ENCODE data around the gene SIK2. TPM values are rescaled to one million over a fixed set of nuclear protein-coding genes. Genes with fewer than 3 reads are reported as not detected.

SIK2 gene
- total and polyA plus RNA-seq, 4 donors: 18.1 to 26.6 (median 19.7) TPM

DNA sequence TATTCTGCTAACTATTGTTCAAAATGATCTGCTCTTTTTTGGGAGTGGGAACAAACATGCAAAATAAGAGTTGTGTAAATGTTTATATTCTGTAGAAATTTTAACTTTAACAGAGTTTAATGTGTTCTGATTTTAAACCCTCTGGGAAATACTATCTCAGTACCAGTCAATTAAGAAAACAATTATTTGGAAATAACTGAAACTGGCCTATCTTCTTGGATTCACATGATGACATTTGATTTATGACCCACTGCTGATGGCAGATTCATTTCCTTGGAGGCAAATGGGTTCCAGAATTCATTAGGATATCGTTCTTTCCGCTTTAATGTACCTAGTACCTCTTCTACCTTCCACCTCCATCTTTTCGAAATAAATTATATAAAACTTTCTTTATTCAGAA is 5.5 kb downstream of the SIK2 start:
- Histone ChIP-seq H3K4me3 (ENCODE audit: low read depth, low read length) (no peak overlapping the region), H3K4me1 (ENCODE audit: control insufficient read depth, insufficient read depth, low read length) (peaks cover 4% of the 10 kb centered on the region), H3K27ac (ENCODE audit: low read depth, low read length) (no peak overlapping the region), H3K9me3 (ENCODE audit: control insufficient read depth, insufficient read depth, low read length) (no peaks in the 10 kb centered on the region), H3K36me3 (ENCODE audit: control insufficient read depth, insufficient read depth, low read length) (no peaks in the 10 kb centered on the region), H3K27me3 (ENCODE audit: control insufficient read depth, insufficient read depth, low read length) (no peaks in the 10 kb centered on the region)
- no CpG with 5 or more reads among the region's 3 CpGs for WGBS (ENCODE audit: insufficient coverage)
- no peak for DNase-seq (ENCODE audit: low read depth in 4 of 6, low spot score in 6 of 6)

GRCh38 chr11:111612224-111612623 is 10.0 kb downstream of the SIK2 start:
- no CpG with 5 or more reads among the region's 1 CpG for WGBS (ENCODE audit: insufficient coverage)
- no peaks in the 10 kb centered on the region for H3K9me3 ChIP-seq (ENCODE audit: control insufficient read depth, insufficient read depth, low read length)
- no peaks in the 10 kb centered on the region for H3K36me3 ChIP-seq (ENCODE audit: control insufficient read depth, insufficient read depth, low read length)
- no peak for DNase-seq (ENCODE audit: low read depth in 4 of 6, low spot score in 6 of 6)
- H3K4me1 ChIP-seq (ENCODE audit: control insufficient read depth, insufficient read depth, low read length): no peaks in the 10 kb centered on the region
- H3K27ac ChIP-seq (ENCODE audit: low read depth, low read length): no peak overlapping the region
- no peak overlapping the region for H3K4me3 ChIP-seq (ENCODE audit: low read depth, low read length)
- H3K27me3 ChIP-seq (ENCODE audit: control insufficient read depth, insufficient read depth, low read length): no peaks in the 10 kb centered on the region

- Histone ChIP-seq H3K27ac (ENCODE audit: low read depth, low read length) (no peak overlapping the region), H3K36me3 (ENCODE audit: control insufficient read depth, insufficient read depth, low read length) (peaks cover 10% of the 10 kb centered on the region), H3K4me3 (ENCODE audit: low read depth, low read length) (no peak overlapping the region), H3K9me3 (ENCODE audit: control insufficient read depth, insufficient read depth, low read length) (no peaks in the 10 kb centered on the region), H3K4me1 (ENCODE audit: control insufficient read depth, insufficient read depth, low read length) (no peaks in the 10 kb centered on the region), H3K27me3 (ENCODE audit: control insufficient read depth, insufficient read depth, low read length) (no peaks in the 10 kb centered on the region)
- DNase-seq (ENCODE audit: low read depth in 4 of 6, low spot score in 6 of 6): no peak
- 81% methylated on average over 3 of the region's 4 CpGs for WGBS (ENCODE audit: insufficient coverage)
Observed at GRCh38 chr11:111617286-111617685, 15.0 kb downstream of the SIK2 start.

- H3K4me3 ChIP-seq (ENCODE audit: low read depth, low read length): no peak overlapping the region
- H3K4me1 ChIP-seq (ENCODE audit: control insufficient read depth, insufficient read depth, low read length): no peaks in the 10 kb centered on the region
- H3K36me3 ChIP-seq (ENCODE audit: control insufficient read depth, insufficient read depth, low read length): peaks cover 10% of the 10 kb centered on the region
- no peaks in the 10 kb centered on the region for H3K9me3 ChIP-seq (ENCODE audit: control insufficient read depth, insufficient read depth, low read length)
- H3K27me3 ChIP-seq (ENCODE audit: control insufficient read depth, insufficient read depth, low read length): no peaks in the 10 kb centered on the region
- H3K27ac ChIP-seq (ENCODE audit: low read depth, low read length): no peak overlapping the region
- DNase-seq (ENCODE audit: low read depth in 4 of 6, low spot score in 6 of 6): no peak
Observed at GRCh38 chr11:111620518-111620917, 18.3 kb downstream of the SIK2 start.

DNA sequence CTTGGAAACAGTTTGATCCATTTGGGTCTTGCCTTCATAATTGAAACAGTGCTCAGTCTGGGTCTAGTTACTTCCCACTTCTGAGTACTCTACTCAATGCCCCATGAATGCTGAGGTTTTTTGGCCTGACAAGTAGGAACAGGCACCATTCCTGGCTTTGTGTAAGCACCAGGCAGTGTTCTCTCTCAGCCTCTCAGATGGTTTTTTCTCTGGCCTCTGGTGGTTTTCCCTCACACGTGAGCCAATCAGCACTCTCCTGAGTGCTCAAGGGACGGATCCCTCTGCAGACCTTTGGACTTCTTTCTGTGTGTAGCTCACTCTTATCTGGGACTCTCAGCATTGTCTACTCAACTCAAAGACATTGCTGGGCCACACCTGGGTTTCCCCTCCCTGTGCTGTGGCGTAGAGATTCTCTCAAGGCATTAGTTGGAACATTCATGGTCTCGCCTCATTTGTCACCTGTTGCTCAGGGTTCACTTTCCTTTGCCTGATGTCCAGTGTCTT is 21.3 kb downstream of the SIK2 start:
- Histone ChIP-seq H3K27me3 (ENCODE audit: control insufficient read depth, insufficient read depth, low read length) (no peaks in the 10 kb centered on the region), H3K4me3 (ENCODE audit: low read depth, low read length) (no peak overlapping the region), H3K4me1 (ENCODE audit: control insufficient read depth, insufficient read depth, low read length) (no peaks in the 10 kb centered on the region), H3K36me3 (ENCODE audit: control insufficient read depth, insufficient read depth, low read length) (peaks cover 6% of the 10 kb centered on the region), H3K9me3 (ENCODE audit: control insufficient read depth, insufficient read depth, low read length) (no peaks in the 10 kb centered on the region), H3K27ac (ENCODE audit: low read depth, low read length) (no peak overlapping the region)
- 84% methylated on average over 3 of the region's 4 CpGs for WGBS (ENCODE audit: insufficient coverage)
- no peak for DNase-seq (ENCODE audit: low read depth in 4 of 6, low spot score in 6 of 6)

DNA sequence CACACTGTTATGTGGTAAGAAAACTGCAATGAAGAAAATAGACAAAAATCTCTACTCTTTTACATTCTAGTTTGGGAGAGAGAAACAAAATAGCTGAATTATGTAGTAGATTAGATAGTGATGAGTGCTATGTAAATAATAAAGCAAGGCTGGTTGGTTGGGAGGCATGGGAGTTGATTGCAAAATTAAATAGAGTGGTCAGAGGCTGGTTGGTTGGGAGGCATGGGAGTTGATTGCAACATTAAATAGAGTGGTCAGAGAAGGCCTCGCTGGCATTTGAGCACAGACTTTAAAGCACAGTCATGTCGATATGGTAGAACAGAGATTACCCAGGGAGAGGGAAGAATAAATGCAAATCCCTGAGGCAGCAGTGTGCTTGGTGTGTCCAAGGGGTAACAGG is 22.4 kb downstream of the SIK2 start:
- Histone ChIP-seq H3K4me1 (ENCODE audit: control insufficient read depth, insufficient read depth, low read length) (no peaks in the 10 kb centered on the region), H3K36me3 (ENCODE audit: control insufficient read depth, insufficient read depth, low read length) (no peaks in the 10 kb centered on the region), H3K27me3 (ENCODE audit: control insufficient read depth, insufficient read depth, low read length) (no peaks in the 10 kb centered on the region), H3K27ac (ENCODE audit: low read depth, low read length) (no peak overlapping the region), H3K9me3 (ENCODE audit: control insufficient read depth, insufficient read depth, low read length) (no peaks in the 10 kb centered on the region), H3K4me3 (ENCODE audit: low read depth, low read length) (no peak overlapping the region)
- no peak for DNase-seq (ENCODE audit: low read depth in 4 of 6, low spot score in 6 of 6)
- WGBS (ENCODE audit: insufficient coverage): 90% methylated on average over 2 of the region's 2 CpGs

DNA sequence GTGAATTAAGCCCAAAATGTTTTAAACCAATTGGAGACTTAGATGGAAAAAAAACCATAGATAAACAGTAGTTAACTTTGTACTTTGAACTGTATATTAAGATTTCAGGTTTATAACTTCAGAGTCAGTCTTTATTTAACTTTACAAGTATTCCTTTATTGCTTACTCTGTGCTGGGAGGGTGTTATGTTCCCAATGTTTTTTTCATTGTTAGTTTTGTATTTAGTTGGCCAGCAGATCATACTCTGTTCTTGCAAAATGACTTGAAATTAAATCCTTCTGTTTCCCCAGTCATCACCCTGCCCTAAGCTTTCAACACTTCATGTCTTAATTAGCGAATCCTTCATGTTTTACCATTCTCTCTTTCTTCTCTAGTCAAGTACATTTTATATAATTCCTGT is 25.3 kb downstream of the SIK2 start:
- no peak overlapping the region for H3K27ac ChIP-seq (ENCODE audit: low read depth, low read length)
- no peaks in the 10 kb centered on the region for H3K27me3 ChIP-seq (ENCODE audit: control insufficient read depth, insufficient read depth, low read length)
- no peaks in the 10 kb centered on the region for H3K4me1 ChIP-seq (ENCODE audit: control insufficient read depth, insufficient read depth, low read length)
- no peak for DNase-seq (ENCODE audit: low read depth in 4 of 6, low spot score in 6 of 6)
- H3K36me3 ChIP-seq (ENCODE audit: control insufficient read depth, insufficient read depth, low read length): no peaks in the 10 kb centered on the region
- WGBS (ENCODE audit: insufficient coverage): no CpG with 5 or more reads among the region's 1 CpG
- no peak overlapping the region for H3K4me3 ChIP-seq (ENCODE audit: low read depth, low read length)
- H3K9me3 ChIP-seq (ENCODE audit: control insufficient read depth, insufficient read depth, low read length): no peaks in the 10 kb centered on the region

DNA sequence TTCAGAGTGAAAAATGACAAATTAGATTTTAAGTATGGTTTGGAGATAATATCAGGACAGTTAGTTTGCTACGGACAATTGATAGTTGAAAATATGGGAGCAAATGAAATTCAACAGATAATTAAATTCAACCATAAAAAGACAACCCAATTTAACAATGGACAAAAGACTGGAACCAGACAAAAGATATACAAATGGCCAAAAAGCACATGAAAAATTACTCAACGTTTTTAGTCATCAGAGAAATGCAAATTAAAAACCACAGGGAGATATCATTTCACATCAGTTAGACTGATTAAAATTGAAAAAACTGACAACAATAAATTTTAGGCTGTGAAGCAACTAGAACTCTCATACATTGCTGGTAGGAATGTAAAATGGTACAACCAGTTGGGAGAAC is 27.2 kb downstream of the SIK2 start:
- Histone ChIP-seq H3K4me3 (ENCODE audit: low read depth, low read length) (no peak overlapping the region), H3K27ac (ENCODE audit: low read depth, low read length) (no peak overlapping the region), H3K27me3 (ENCODE audit: control insufficient read depth, insufficient read depth, low read length) (no peaks in the 10 kb centered on the region), H3K36me3 (ENCODE audit: control insufficient read depth, insufficient read depth, low read length) (no peaks in the 10 kb centered on the region), H3K4me1 (ENCODE audit: control insufficient read depth, insufficient read depth, low read length) (no peaks in the 10 kb centered on the region), H3K9me3 (ENCODE audit: control insufficient read depth, insufficient read depth, low read length) (no peaks in the 10 kb centered on the region)
- no CpG with 5 or more reads among the region's 2 CpGs for WGBS (ENCODE audit: insufficient coverage)
- no peak for DNase-seq (ENCODE audit: low read depth in 4 of 6, low spot score in 6 of 6)

DNA sequence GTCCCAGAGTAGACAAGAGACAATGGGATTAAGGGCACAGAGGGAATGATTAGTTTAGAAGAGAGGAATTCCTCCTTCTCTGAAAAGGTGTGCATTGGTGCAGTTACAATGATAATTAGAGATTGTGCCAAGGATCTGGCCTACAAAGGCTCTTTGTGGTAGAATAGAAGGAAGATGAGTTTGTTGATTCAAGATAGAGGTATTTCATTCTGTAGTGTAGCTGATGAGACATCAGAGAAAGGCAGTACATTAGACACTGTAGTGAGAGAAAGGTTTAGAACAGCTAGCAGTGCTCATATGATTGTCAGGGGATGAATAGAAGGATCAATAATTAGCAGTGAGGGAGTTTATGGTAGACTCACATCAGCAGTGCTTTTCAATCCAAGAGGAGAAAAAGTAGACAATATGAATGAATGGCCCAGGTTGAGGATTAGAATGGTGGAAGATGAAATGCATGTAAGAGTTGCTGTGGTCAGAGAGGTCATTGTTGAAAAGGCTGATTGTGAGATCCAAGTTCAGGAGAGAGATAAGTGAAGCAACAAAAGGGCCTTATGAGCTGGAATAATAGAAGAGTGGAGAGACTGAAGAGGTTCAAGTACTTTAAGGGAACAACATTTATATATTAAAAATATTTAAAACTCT is 28.9 kb downstream of the SIK2 start:
- Histone ChIP-seq H3K27ac (ENCODE audit: low read depth, low read length) (no peak overlapping the region), H3K36me3 (ENCODE audit: control insufficient read depth, insufficient read depth, low read length) (no peaks in the 10 kb centered on the region), H3K4me3 (ENCODE audit: low read depth, low read length) (no peak overlapping the region), H3K4me1 (ENCODE audit: control insufficient read depth, insufficient read depth, low read length) (no peaks in the 10 kb centered on the region), H3K9me3 (ENCODE audit: control insufficient read depth, insufficient read depth, low read length) (no peaks in the 10 kb centered on the region), H3K27me3 (ENCODE audit: control insufficient read depth, insufficient read depth, low read length) (no peaks in the 10 kb centered on the region)
- DNase-seq (ENCODE audit: low read depth in 4 of 6, low spot score in 6 of 6): no peak

DNA sequence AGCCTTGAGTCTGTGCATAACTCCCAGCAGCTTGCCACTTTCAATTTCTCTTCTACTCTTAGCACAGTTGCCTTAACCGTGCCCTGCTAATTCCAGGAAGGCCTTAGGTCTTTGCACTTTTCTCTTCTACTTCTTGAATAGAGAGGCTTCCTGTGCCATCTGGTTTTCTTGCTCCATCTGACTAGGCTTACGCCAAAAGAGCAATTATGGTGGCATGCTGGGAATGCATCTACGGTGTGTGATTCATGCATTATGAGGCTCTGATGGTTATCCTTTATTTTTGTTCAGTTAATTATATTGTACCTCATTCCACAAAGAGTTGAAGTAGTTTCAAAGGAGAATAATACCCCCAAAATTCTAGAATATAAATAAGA is 29.4 kb downstream of the SIK2 start:
- H3K4me1 ChIP-seq (ENCODE audit: control insufficient read depth, insufficient read depth, low read length): no peaks in the 10 kb centered on the region
- no peaks in the 10 kb centered on the region for H3K9me3 ChIP-seq (ENCODE audit: control insufficient read depth, insufficient read depth, low read length)
- H3K36me3 ChIP-seq (ENCODE audit: control insufficient read depth, insufficient read depth, low read length): no peaks in the 10 kb centered on the region
- H3K4me3 ChIP-seq (ENCODE audit: low read depth, low read length): no peak overlapping the region
- 100% methylated on average over 1 of the region's 3 CpGs for WGBS (ENCODE audit: insufficient coverage)
- no peaks in the 10 kb centered on the region for H3K27me3 ChIP-seq (ENCODE audit: control insufficient read depth, insufficient read depth, low read length)
- DNase-seq (ENCODE audit: low read depth in 4 of 6, low spot score in 6 of 6): peak in 1 of 6 donors; percentile 20
- no peak overlapping the region for H3K27ac ChIP-seq (ENCODE audit: low read depth, low read length)

Data from spinal cord (tissue), 10 donors.